Vagina (tissue), 2 donors: ENCODE results near the gene SPAM1. TPM values are rescaled to one million over a fixed set of nuclear protein-coding genes. Genes with fewer than 3 reads are reported as not detected.

ENCODE experiments used
- DNase-seq, 2 donors: peaks; one replicate each; pipeline ENCODE4 v3.0.0-alpha.2; 2017; ENCODE audit errors: extremely low spot score in 2 of 2
- H3K27ac ChIP-seq: fragments of 200-600 bp; sonication (generic); one replicate; pipeline ENCODE4 v1.5.1; 2019
- H3K27me3 ChIP-seq: fragments of 200-600 bp; sonication (generic); one replicate; pipeline ENCODE4 v1.5.1; 2019
- H3K36me3 ChIP-seq, 2 donors: fragments of 200-600 bp; sonication (generic); one replicate each; pipeline ENCODE4 v1.5.1; 2017 to 2019
- H3K4me1 ChIP-seq: fragments of 200-600 bp; sonication (generic); one replicate; pipeline ENCODE4 v1.5.1; 2019
- H3K4me3 ChIP-seq, 2 donors: fragments of 200-600 bp; sonication (generic); 1 replicate in 1 of 2; 2 replicates in 1 of 2; pipeline ENCODE4 v1.5.1; 2016 to 2019
- H3K9me3 ChIP-seq: fragments of 200-600 bp; sonication (generic); one replicate; pipeline ENCODE4 v1.5.1; 2019
- CTCF ChIP-seq, 3 experiments: fragments of 450-650 bp in 2 of 3; fragments of 200-600 bp in 1 of 3; sonication (generic) in 1 of 3; IDR thresholded peaks; one replicate each; pipeline ENCODE4 v1.5.1; 2017 to 2019; ENCODE audit warnings: antibody characterized with exemption in 3 of 3, mild to moderate bottlenecking in 2 of 3, moderate library complexity in 2 of 3
- POLR2A ChIP-seq, 2 donors: fragments of 450-650 bp; IDR thresholded peaks; one replicate each; pipeline ENCODE4 v1.6.1; 2017; ENCODE audit warnings: antibody characterized with exemption in 2 of 2, mild to moderate bottlenecking in 2 of 2, moderate library complexity in 2 of 2
- POLR2AphosphoS5 ChIP-seq, 2 donors: sonication (generic); formaldehyde crosslinking; IDR thresholded peaks; one replicate each; pipeline ENCODE4 v1.9.0; 2017; ENCODE audit warnings: antibody characterized with exemption in 2 of 2, mild to moderate bottlenecking in 2 of 2, low read depth in 1 of 2; ENCODE audit not compliant: insufficient read depth in 1 of 2
- intact Hi-C: fragments of 100-400 bp; cut with DNase I; formaldehyde crosslinking; loops from one replicate; pipeline ENCODE4 v1.15.1; 2023
- total RNA-seq: library from RNA; depleted of rRNA; stranded (reverse); fragments of >200 nt; gene quantifications from one replicate; pipeline ENCODE4 v1.2.3, GENCODE V29; 2016

The SPAM1 gene
- total RNA-seq, 1 donor from 2014 or later = not detected

GRCh38 chr7:123977081-123977480 is 52.0 kb downstream of the SPAM1 start:
- no peaks in the 10 kb centered on the region for H3K9me3 ChIP-seq
- no peaks in the 10 kb centered on the region for H3K4me1 ChIP-seq
- DNase-seq = no peak
- intact Hi-C loops = no loop called here
- no peak for TF ChIP-seq CTCF (IDR thresholded peaks at IDR 0.05)
- H3K36me3 ChIP-seq = no peaks in the 10 kb centered on the region
- no peak overlapping the region for H3K27ac ChIP-seq
- H3K27me3 ChIP-seq = no peaks in the 10 kb centered on the region
- H3K4me3 ChIP-seq = no peak overlapping the region

DNA sequence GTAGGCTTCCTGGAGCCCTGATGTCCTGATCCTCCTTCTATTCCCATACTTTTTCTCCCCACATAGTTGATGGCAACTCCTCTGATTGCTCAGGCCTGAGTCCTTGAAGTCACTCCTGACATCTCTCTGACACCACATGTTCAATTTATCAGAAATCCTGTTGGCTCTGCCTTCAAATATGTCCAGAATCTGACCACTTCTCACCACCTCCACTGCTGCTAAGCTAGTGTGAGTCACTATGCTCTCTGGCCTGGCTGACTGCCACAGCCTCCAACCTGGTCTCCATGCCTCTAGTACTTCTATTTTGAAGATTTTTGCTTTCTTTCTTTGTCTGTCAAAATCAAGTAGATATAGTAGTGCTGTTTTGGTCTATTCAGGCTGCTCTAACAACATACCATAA is 54.8 kb downstream of the SPAM1 start:
- no peak for DNase-seq
- intact Hi-C loops = no loop called here
- Histone ChIP-seq H3K4me1 (no peaks in the 10 kb centered on the region), H3K27me3 (no peaks in the 10 kb centered on the region), H3K27ac (no peak overlapping the region), H3K4me3 (no peak overlapping the region), H3K9me3 (no peaks in the 10 kb centered on the region), H3K36me3 (no peaks in the 10 kb centered on the region)
- TF ChIP-seq POLR2A (IDR thresholded peaks at IDR 0.05) = no peak
- TF ChIP-seq POLR2AphosphoS5 (IDR thresholded peaks at IDR 0.05; ENCODE audit: insufficient read depth in 1 of 2, low read depth in 1 of 2) = no peak
- no peak for TF ChIP-seq CTCF (IDR thresholded peaks at IDR 0.05)

- H3K4me1 ChIP-seq = no peaks in the 10 kb centered on the region
- no peak overlapping the region for H3K27ac ChIP-seq
- TF ChIP-seq POLR2AphosphoS5 (IDR thresholded peaks at IDR 0.05; ENCODE audit: insufficient read depth in 1 of 2, low read depth in 1 of 2) = no peak
- no peak for TF ChIP-seq CTCF (IDR thresholded peaks at IDR 0.05)
- TF ChIP-seq POLR2A (IDR thresholded peaks at IDR 0.05) = no peak
- H3K36me3 ChIP-seq = no peaks in the 10 kb centered on the region
- no peaks in the 10 kb centered on the region for H3K27me3 ChIP-seq
- intact Hi-C loops = no loop called here
- no peak for DNase-seq
- no peak overlapping the region for H3K4me3 ChIP-seq
- no peaks in the 10 kb centered on the region for H3K9me3 ChIP-seq
Observed at GRCh38 chr7:123987445-123987844, 62.4 kb downstream of the SPAM1 start.

DNA sequence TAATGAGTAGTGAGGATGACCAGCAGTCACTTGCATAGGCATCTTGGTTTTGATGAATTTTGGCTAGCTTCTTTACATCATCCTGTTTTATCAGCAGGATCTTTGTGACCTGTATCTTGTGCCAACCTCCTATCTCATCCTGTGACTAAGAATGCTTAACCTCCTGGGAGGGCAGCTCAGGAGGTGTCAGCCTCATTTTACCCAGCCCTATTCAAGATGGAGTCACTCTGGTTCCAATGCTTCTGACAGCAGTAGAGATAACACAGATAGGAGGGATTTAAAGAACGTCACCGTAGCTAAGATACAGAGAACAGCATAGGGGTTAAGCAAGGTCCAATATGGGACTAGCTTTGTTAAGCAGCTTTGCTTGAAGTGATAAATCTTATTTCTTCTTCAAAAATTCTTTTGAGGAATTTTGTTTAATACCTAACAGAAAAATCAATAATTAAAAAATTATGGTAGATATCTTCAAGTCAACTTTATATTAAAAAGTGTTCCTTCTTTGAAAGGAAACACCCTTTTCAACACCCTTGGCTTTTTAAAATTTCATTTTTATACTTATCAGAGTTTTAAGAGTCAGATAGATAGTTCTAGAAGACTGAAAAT is 68.0 kb downstream of the SPAM1 start:
- Histone ChIP-seq H3K9me3 (no peaks in the 10 kb centered on the region), H3K4me3 (no peak overlapping the region), H3K4me1 (no peaks in the 10 kb centered on the region), H3K36me3 (no peaks in the 10 kb centered on the region), H3K27ac (no peak overlapping the region), H3K27me3 (no peaks in the 10 kb centered on the region)
- TF ChIP-seq POLR2A (IDR thresholded peaks at IDR 0.05) (no peak), CTCF (IDR thresholded peaks at IDR 0.05) (no peak), POLR2AphosphoS5 (IDR thresholded peaks at IDR 0.05; ENCODE audit: insufficient read depth in 1 of 2, low read depth in 1 of 2) (no peak)
- DNase-seq = no peak
- intact Hi-C loops = no loop called here

DNA sequence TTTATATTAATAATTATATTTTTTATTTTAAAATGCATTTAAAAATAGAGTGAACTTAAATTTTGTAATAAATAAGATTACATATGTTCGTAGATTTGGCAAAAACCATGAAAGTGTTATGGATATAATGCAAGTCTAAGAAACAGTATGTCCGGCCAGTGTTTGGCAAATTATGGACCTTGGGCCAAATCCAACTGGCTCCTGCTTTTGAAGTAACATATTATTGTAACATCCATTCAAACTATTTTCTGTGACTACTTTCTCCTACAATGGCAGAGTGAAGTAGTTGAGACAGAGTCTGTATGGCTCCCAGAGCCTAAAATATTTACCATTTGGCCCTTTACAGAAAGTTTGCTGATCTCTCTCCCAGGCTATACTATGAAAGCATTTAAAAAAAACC is 69.0 kb downstream of the SPAM1 start:
- intact Hi-C loops = no loop called here
- TF ChIP-seq POLR2AphosphoS5 (IDR thresholded peaks at IDR 0.05; ENCODE audit: insufficient read depth in 1 of 2, low read depth in 1 of 2) (no peak), CTCF (IDR thresholded peaks at IDR 0.05) (no peak), POLR2A (IDR thresholded peaks at IDR 0.05) (no peak)
- Histone ChIP-seq H3K27ac (no peak overlapping the region), H3K9me3 (no peaks in the 10 kb centered on the region), H3K4me1 (no peaks in the 10 kb centered on the region), H3K27me3 (no peaks in the 10 kb centered on the region), H3K4me3 (no peak overlapping the region), H3K36me3 (no peaks in the 10 kb centered on the region)
- no peak for DNase-seq
